Stomach (tissue), 9 donors: ENCODE measurements around the gene PPIL3. TPM values are rescaled to one million over a fixed set of nuclear protein-coding genes. Genes with fewer than 3 reads are reported as not detected.

Experiments used
- DNase-seq, 2 donors: peaks; one replicate each; pipeline versions ENCODE4 v3.0.0 to v3.0.0-alpha.2; 2013 to 2019
- H3K27ac ChIP-seq, 5 donors: fragments of 200-600 bp in 4 of 5; sonication (generic) in 4 of 5; one replicate each; pipeline ENCODE4 v1.5.1; 2013 to 2019; ENCODE audit warnings: mild to moderate bottlenecking in 1 of 5, moderate library complexity in 1 of 5
- H3K27me3 ChIP-seq, 3 donors: fragments of 200-600 bp; sonication (generic); one replicate each; pipeline ENCODE4 v1.5.1; 2017 to 2019; ENCODE audit warnings: mixed run types in 1 of 3
- H3K36me3 ChIP-seq, 4 donors: fragments of 200-600 bp; sonication (generic); 1 replicate in 3 of 4; 2 replicates in 1 of 4; pipeline ENCODE4 v1.5.1; 2016 to 2019
- H3K4me1 ChIP-seq, 4 donors: fragments of 200-600 bp; sonication (generic); one replicate each; pipeline ENCODE4 v1.5.1; 2016 to 2019
- H3K4me3 ChIP-seq, 4 donors: fragments of 200-600 bp; sonication (generic) in 3 of 4; one replicate each; pipeline ENCODE4 v1.5.1; 2016 to 2019; ENCODE audit warnings: mild to moderate bottlenecking in 1 of 4
- H3K9me3 ChIP-seq, 4 donors: fragments of 200-600 bp; sonication (generic); one replicate each; pipeline ENCODE4 v1.5.1; 2016 to 2019
- EP300 ChIP-seq: sonication (generic); formaldehyde crosslinking; IDR thresholded peaks from one replicate; pipeline ENCODE4 v1.6.1; 2017; ENCODE audit warnings: antibody characterized with exemption
- POLR2A ChIP-seq, 4 donors: fragments of 450-650 bp; IDR thresholded peaks; one replicate each; pipeline ENCODE4 v1.6.1; 2016; ENCODE audit warnings: antibody characterized with exemption in 4 of 4, control low read depth in 2 of 4, mild to moderate bottlenecking in 1 of 4, moderate library complexity in 1 of 4
- POLR2AphosphoS5 ChIP-seq, 3 donors: sonication (generic); formaldehyde crosslinking; IDR thresholded peaks; one replicate each; pipeline ENCODE4 v1.6.1; 2016; ENCODE audit warnings: antibody characterized with exemption in 3 of 3
- WGBS, 5 donors: extraction: QIAGEN DNeasy Blood & Tissue Kit in 3 of 5; methylation state at CpG; one replicate each; pipeline versions ENCODE4 v1.1.5 to v1.1.7; 2013 to 2018; 5-methylcytosine and 5-hydroxymethylcytosine counted together
- intact Hi-C: fragments of 100-400 bp; cut with DNase I; formaldehyde crosslinking; loops from one replicate; pipeline ENCODE4 v1.15.1; 2023; ENCODE audit warnings: low total_unique reads
- polyA plus RNA-seq, 3 donors: library from polyadenylated mRNA; stranded (reverse); fragments of 200-250 nt; gene quantifications; one replicate each; pipeline ENCODE4 v1.2.3, GENCODE V29; 2013
- total RNA-seq, 5 donors: library from RNA; depleted of rRNA; stranded (reverse); fragments of >200 nt; gene quantifications; one replicate each; pipeline versions ENCODE4 v1.1.0 to v1.2.3, GENCODE V29; 2014 to 2016
- TF ChIP-seq, protein P1 (sequence below), 7 experiments: fragments of 450-650 bp in 4 of 7; fragments of 200-600 bp in 3 of 7; sonication (generic) in 3 of 7; IDR thresholded peaks; one replicate each; pipeline ENCODE4 v1.5.1; 2016 to 2019; ENCODE audit warnings: antibody characterized with exemption in 7 of 7, control low read depth in 2 of 7, mild to moderate bottlenecking in 1 of 7
- donor health status: healthy with polysubstance abuse.
- donor health status: Bipolar disorder and iron deficiency.
- donor health status: healthy.

The PPIL3 gene
- total and polyA plus RNA-seq, 8 donors = 5.5 to 51.2 (median 24.4) TPM; not detected in 2

DNA sequence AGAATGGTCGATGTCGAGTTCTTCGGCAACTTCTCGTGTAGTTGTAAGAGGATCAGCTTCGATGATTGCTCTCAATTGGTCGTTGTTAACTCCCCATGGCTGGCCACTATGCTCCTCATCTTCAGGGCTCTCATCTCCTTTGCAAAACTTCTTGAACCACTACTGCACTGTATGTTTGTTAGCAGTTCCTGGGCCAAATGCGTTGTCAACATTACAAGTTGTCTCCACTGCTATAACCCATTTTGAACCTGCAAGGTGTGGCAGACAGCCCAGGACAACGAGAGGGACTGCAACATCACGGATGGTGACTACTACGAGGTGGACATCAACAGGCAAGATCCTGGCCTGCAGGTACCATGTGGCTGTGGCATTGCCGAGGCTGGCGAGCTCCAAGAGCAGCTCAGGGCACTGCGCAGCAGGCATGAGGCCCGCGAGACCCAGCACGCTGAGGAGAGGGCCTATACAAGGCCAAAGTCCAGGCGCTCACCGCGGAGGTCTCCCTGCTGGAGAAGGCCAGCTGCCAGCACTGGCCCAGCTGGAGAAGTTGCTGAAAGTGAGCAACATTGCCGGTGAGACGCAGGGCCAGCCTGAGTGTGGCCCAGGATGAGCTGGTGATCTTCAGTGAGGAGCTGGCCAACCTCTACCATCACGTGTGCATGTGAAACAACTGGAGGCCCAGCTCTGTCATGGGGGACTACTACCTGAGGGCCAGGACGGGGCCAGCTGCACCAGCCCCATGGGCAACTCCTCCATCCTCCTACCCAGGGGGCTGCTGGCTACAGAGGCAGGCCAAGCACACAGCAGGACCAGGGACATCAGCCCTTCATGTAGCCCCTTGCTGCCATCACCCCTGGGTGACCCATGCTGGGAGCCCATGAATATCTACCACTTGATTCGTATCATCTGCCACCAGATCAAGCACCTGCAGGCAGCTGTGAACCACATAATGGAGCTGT, 44.6 kb downstream of the PPIL3 start:
- intact Hi-C loops = no loop called here
- no peak for TF ChIP-seq POLR2A (IDR thresholded peaks at IDR 0.05)
- TF ChIP-seq, protein P1, sequence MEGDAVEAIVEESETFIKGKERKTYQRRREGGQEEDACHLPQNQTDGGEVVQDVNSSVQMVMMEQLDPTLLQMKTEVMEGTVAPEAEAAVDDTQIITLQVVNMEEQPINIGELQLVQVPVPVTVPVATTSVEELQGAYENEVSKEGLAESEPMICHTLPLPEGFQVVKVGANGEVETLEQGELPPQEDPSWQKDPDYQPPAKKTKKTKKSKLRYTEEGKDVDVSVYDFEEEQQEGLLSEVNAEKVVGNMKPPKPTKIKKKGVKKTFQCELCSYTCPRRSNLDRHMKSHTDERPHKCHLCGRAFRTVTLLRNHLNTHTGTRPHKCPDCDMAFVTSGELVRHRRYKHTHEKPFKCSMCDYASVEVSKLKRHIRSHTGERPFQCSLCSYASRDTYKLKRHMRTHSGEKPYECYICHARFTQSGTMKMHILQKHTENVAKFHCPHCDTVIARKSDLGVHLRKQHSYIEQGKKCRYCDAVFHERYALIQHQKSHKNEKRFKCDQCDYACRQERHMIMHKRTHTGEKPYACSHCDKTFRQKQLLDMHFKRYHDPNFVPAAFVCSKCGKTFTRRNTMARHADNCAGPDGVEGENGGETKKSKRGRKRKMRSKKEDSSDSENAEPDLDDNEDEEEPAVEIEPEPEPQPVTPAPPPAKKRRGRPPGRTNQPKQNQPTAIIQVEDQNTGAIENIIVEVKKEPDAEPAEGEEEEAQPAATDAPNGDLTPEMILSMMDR (IDR thresholded peaks at IDR 0.05) = no peak
- Histone ChIP-seq H3K4me3 (no peak overlapping the region), H3K36me3 (no peaks in the 10 kb centered on the region), H3K9me3 (no peaks in the 10 kb centered on the region), H3K27ac (no peak overlapping the region), H3K4me1 (no peaks in the 10 kb centered on the region), H3K27me3 (no peaks in the 10 kb centered on the region)
- WGBS, 5 donors = 90 to 94% (median 93%) methylated on average over 12 to 24 of the region's 24 CpGs
- DNase-seq = no peak

- 77 to 100% (median 94%) methylated on average over 2 to 3 of the region's 3 CpGs for WGBS, 5 donors
- TF ChIP-seq, protein P1 (IDR thresholded peaks at IDR 0.05) = no peak
- intact Hi-C loops = no loop called here
- DNase-seq = no peak
- no peak overlapping the region for H3K4me3 ChIP-seq
- no peak overlapping the region for H3K27ac ChIP-seq
- peaks cover 6 to 18% (median 13%) of the 10 kb centered on the region in 4 donors for H3K9me3 ChIP-seq
- no peaks in the 10 kb centered on the region for H3K36me3 ChIP-seq
- H3K4me1 ChIP-seq = no peaks in the 10 kb centered on the region
- H3K27me3 ChIP-seq = no peaks in the 10 kb centered on the region
Measured at GRCh38 chr2:200839513-200839912, 49.4 kb downstream of the PPIL3 start.

DNA sequence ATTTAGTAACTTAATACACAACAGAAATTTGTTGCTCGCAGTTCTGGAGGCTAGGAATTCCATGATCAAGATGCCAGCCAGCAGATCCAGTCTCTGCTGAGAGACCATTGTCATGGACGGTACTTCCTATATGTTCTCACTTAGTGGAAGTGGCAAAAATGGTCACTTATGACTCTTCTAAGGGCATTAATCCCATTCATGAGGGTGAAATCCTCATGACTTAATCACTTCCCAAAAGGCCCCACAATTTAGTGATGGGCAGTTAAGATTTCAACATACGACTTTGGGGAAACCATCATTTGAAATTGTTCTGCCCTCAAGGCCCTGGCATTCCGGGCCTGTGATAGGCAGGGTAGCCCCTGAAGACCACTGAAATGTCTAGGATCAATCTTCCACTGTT, 54.2 kb downstream of the PPIL3 start:
- DNase-seq = no peak
- 84 to 94% (median 93%) methylated on average over 4 of the region's 4 CpGs for WGBS, 5 donors
- Histone ChIP-seq H3K4me3 (no peak overlapping the region), H3K9me3 (peaks cover 6 to 18% (median 13%) of the 10 kb centered on the region in 4 donors), H3K36me3 (no peaks in the 10 kb centered on the region), H3K27me3 (no peaks in the 10 kb centered on the region), H3K27ac (no peak overlapping the region), H3K4me1 (no peaks in the 10 kb centered on the region)
- TF ChIP-seq POLR2AphosphoS5 (IDR thresholded peaks at IDR 0.05) (no peak), POLR2A (IDR thresholded peaks at IDR 0.05) (no peak), EP300 (no peak)
- TF ChIP-seq, protein P1 (IDR thresholded peaks at IDR 0.05) = no peak
- intact Hi-C loops = no loop called here

DNA sequence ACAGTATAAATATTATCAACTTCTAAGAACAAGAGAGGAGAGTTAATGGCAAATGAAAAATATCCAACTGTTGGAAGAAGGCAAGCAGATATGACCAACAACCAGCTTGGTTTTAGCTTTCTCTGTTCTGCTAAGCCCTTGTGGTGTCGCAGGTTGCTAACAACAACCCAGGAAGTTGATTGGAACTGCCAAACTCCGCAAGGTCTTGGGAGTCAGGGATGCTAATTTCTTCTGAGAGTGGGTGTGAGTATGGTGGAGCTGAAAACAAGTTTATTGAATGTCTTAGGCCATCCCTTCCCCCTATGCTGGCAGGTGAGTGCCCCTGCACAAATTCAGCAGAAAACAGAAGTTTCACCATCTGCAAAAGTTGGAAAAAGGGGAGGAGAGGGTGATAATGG, 59.6 kb downstream of the PPIL3 start:
- Histone ChIP-seq H3K36me3 (peaks cover 0 to 9% (median 7%) of the 10 kb centered on the region in 4 donors), H3K9me3 (no peaks in the 10 kb centered on the region), H3K27me3 (no peaks in the 10 kb centered on the region), H3K4me1 (peaks cover 0 to 13% (median 0%) of the 10 kb centered on the region in 4 donors), H3K4me3 (no peak overlapping the region), H3K27ac (no peak overlapping the region)
- intact Hi-C loops = no loop called here
- TF ChIP-seq POLR2AphosphoS5 (IDR thresholded peaks at IDR 0.05) (no peak), EP300 (no peak), POLR2A (IDR thresholded peaks at IDR 0.05) (no peak)
- TF ChIP-seq, protein P1 (IDR thresholded peaks at IDR 0.05) = no peak
- DNase-seq = no peak
- WGBS, 5 donors = 82 to 98% (median 91%) methylated on average over 2 of the region's 2 CpGs
